Peyer's patch (tissue), 4 donors: Measurements from ENCODE around the gene RESP18.

Source experiments
- CTCF ChIP-seq, 6 experiments: fragments of 450-650 bp in 4 of 6; fragments of 200-600 bp in 2 of 6; sonication (generic) in 1 of 6; IDR thresholded peaks; one replicate each; pipeline ENCODE4 v1.5.1; 2017 to 2019; ENCODE audit warnings: antibody characterized with exemption in 6 of 6, mild to moderate bottlenecking in 3 of 6, moderate library complexity in 1 of 6
- POLR2A ChIP-seq, 2 donors: fragments of 450-650 bp; IDR thresholded peaks; one replicate each; pipeline ENCODE4 v1.5.1; 2017; ENCODE audit warnings: antibody characterized with exemption in 2 of 2, mild to moderate bottlenecking in 2 of 2, moderate library complexity in 2 of 2

GRCh38 chr2:219294356-219295351, 37.9 kb downstream of the RESP18 start:
- peak in 1 of 2 donors; percentile 29 for TF ChIP-seq POLR2A (IDR thresholded peaks at IDR 0.05)
- peak; percentile 99 to 100 (median 100) for TF ChIP-seq CTCF (IDR thresholded peaks at IDR 0.05)
